MCF 10A (cell line): ENCODE measurements around the gene MTFR1L. TPM values are rescaled to one million over a fixed set of nuclear protein-coding genes. Genes with fewer than 3 reads are reported as not detected.

Experiments
- BruUV-seq: library from RNA; stranded (reverse); fragments of 400-500 nt; replicated peaks from 2 replicates; lab custom pipeline; 2021; lab: Mats Ljungman, UMichigan
- CTCF ChIA-PET: fragments of 300-600 bp; sonication (Branson Sonifier 250); formaldehyde crosslinking; extraction: SDS; loops from one replicate; lab custom pipeline; 2021; ENCODE audit warnings: antibody characterized with exemption, inconsistent platforms; lab: Yijun Ruan, JAX
- POLR2A ChIA-PET: fragments of 300-600, 350-650 bp; sonication (Branson Sonifier 250); formaldehyde crosslinking; extraction: SDS; loops from one replicate; lab custom pipeline; 2020; ENCODE audit warnings: antibody characterized with exemption, inconsistent platforms; lab: Yijun Ruan, JAX
- DNase-seq: peaks from one replicate; pipeline ENCODE4 v3.0.0-alpha.2; 2018; ENCODE audit not compliant: unreplicated experiment
- H3K27ac Mint-ChIP-seq: one replicate; pipeline ENCODE4 v1.8.0; 2022; ENCODE audit warnings: mild to moderate bottlenecking, low read depth, mixed read lengths; ENCODE audit not compliant: unreplicated experiment
- H3K27me3 Mint-ChIP-seq: one replicate; pipeline ENCODE4 v1.8.0; 2022; ENCODE audit warnings: mixed read lengths; ENCODE audit not compliant: insufficient read depth, unreplicated experiment
- H3K36me3 Mint-ChIP-seq: one replicate; pipeline ENCODE4 v1.8.0; 2022; ENCODE audit warnings: mild to moderate bottlenecking, moderate library complexity, mixed read lengths; ENCODE audit not compliant: insufficient read depth, unreplicated experiment
- H3K4me1 Mint-ChIP-seq: one replicate; pipeline ENCODE4 v1.8.0; 2022; ENCODE audit warnings: mixed read lengths; ENCODE audit not compliant: insufficient read depth, unreplicated experiment
- H3K4me3 Mint-ChIP-seq: one replicate; pipeline ENCODE4 v1.8.0; 2022; ENCODE audit warnings: mild to moderate bottlenecking, moderate library complexity, mixed read lengths; ENCODE audit not compliant: unreplicated experiment
- H3K9me3 Mint-ChIP-seq: one replicate; pipeline ENCODE4 v1.8.0; 2022; ENCODE audit warnings: mixed read lengths; ENCODE audit not compliant: unreplicated experiment
- CTCF ChIP-seq: fragments of 200-600 bp; IDR thresholded peaks from one replicate; pipeline ENCODE4 v1.8.0; 2022; ENCODE audit warnings: antibody characterized with exemption, mild to moderate bottlenecking; ENCODE audit not compliant: unreplicated experiment
- intact Hi-C: fragments of 100-400 bp; cut with micrococcal nuclease; formaldehyde crosslinking; loops from 2 replicates; pipeline ENCODE4 v1.14.1; 2022
- total RNA-seq: library from RNA; stranded (reverse); gene quantifications from 2 replicates; pipeline ENCODE4 v1.2.3, GENCODE V29; 2022

Gene MTFR1L
- total RNA-seq, 1 experiment from 2014 or later: 39.3 TPM

- peak overlapping the region; percentile 73 for H3K27ac Mint-ChIP-seq
- peaks cover 16% of the 10 kb centered on the region for H3K4me1 Mint-ChIP-seq
Observed at GRCh38 chr1:25804964-25805862, 14.5 kb upstream of the MTFR1L start.

GRCh38 chr1:25805863-25806225 is 13.9 kb upstream of the MTFR1L start:
- ChIA-PET POLR2A (interaction anchor here (1.0 kb wide), 1 partner anchor 13 kb away, joined by 4 read pairs; no protein-coding TSS in a partner anchor), CTCF (interaction anchor here (0.6 kb wide), 1 partner anchor 1170 kb away, joined by 3 read pairs; no protein-coding TSS in a partner anchor)
- peak overlapping the region; percentile 73 for H3K27ac Mint-ChIP-seq
- intact Hi-C loops: no loop called here
- BruUV-seq: no TSS peak
- no peaks in the 10 kb centered on the region for H3K36me3 Mint-ChIP-seq
- H3K27me3 Mint-ChIP-seq: no peaks in the 10 kb centered on the region
- DNase-seq: no peak
- H3K4me3 Mint-ChIP-seq: no peak overlapping the region
- H3K4me1 Mint-ChIP-seq: peaks cover 10% of the 10 kb centered on the region
- H3K9me3 Mint-ChIP-seq: no peaks in the 10 kb centered on the region
- no peak for TF ChIP-seq CTCF

More at GRCh38 chr1:25804964-25805862, 14.5 kb upstream of the MTFR1L start:
- no peak overlapping the region for H3K4me3 Mint-ChIP-seq
- TF ChIP-seq CTCF: no peak
- H3K27me3 Mint-ChIP-seq: no peaks in the 10 kb centered on the region
- no TSS peak for BruUV-seq
- intact Hi-C loops: no loop called here
- ChIA-PET POLR2A (interaction anchor here (0.5 to 1.0 kb wide), 4 partner anchors 13 to 1400 kb away, joined by 3 to 4 read pairs (median 4); partner anchors contain the start of gene MTFR1L), CTCF (interaction anchor here (0.6 kb wide), 1 partner anchor 1169 kb away, joined by 3 read pairs; no protein-coding TSS in a partner anchor)
- H3K36me3 Mint-ChIP-seq: no peaks in the 10 kb centered on the region
- H3K9me3 Mint-ChIP-seq: no peaks in the 10 kb centered on the region
- DNase-seq: no peak

- DNase-seq: no peak
- intact Hi-C loops: no loop called here
- no peak overlapping the region for H3K27ac Mint-ChIP-seq
- no peak overlapping the region for H3K4me3 Mint-ChIP-seq
- no peaks in the 10 kb centered on the region for H3K27me3 Mint-ChIP-seq
- ChIA-PET CTCF (interaction anchor here (0.6 to 1.1 kb wide), 2 partner anchors 198 to 1171 kb away, joined by 3 read pairs; no protein-coding TSS in a partner anchor), POLR2A (interaction anchor here (1.0 kb wide), 1 partner anchor 12 kb away, joined by 4 read pairs; no protein-coding TSS in a partner anchor)
- TF ChIP-seq CTCF: no peak
- no TSS peak for BruUV-seq
- H3K4me1 Mint-ChIP-seq: peaks cover 8% of the 10 kb centered on the region
- no peaks in the 10 kb centered on the region for H3K9me3 Mint-ChIP-seq
- no peaks in the 10 kb centered on the region for H3K36me3 Mint-ChIP-seq
Observed at GRCh38 chr1:25806418-25806817, 13.3 kb upstream of the MTFR1L start.
